Measurements from ENCODE around the gene DHRS11. TPM values are rescaled to one million over a fixed set of nuclear protein-coding genes. Genes with fewer than 3 reads are reported as not detected.

DHRS11 gene
- total and polyA plus RNA-seq, 10 of the 15 experiments (the other 5 are each of a cell fraction or from before 2014, with no cell fraction given), result 3.4 to 23.0 (median 14.5) TPM

- no peak for TF ChIP-seq PAX8 (IDR thresholded peaks at IDR 0.05)
- no peaks in the 10 kb centered on the region for H3K79me2 ChIP-seq (ENCODE audit: control insufficient read depth, insufficient read depth, low read length)
- no peaks in the 10 kb centered on the region for H3K9me3 ChIP-seq (replicated peaks; ENCODE audit: control insufficient read depth, insufficient read depth, low read length)
- ChIA-PET RAD21 (ENCODE audit: unreplicated experiment) (interaction anchor here (3.7 kb wide), 1 partner anchor 7 kb away, joined by 18 read pairs; the partner anchor contains the start of gene MRM1), POLR2A (interaction anchor here (0.5 to 2.7 kb wide), 3 partner anchors 8 to 1750 kb away, joined by 4 to 15 read pairs (median 4); partner anchors contain the start of gene MRM1), SMC1A (ENCODE audit: uncharacterized antibody, unreplicated experiment) (interaction anchor here (2.5 to 2.8 kb wide), 2 partner anchors 8 to 44 kb away, joined by 7 to 15 read pairs; partner anchors contain the start of gene MRM1), CTCF (interaction anchor here (0.8 to 1.7 kb wide), 2 partner anchors 9 to 641 kb away, joined by 3 to 4 read pairs; no protein-coding TSS in a partner anchor)
- no peak overlapping the region for H2AFZ ChIP-seq (ENCODE audit: control insufficient read depth, low read depth, low read length)
- in situ Hi-C loops (cut with MboI), result no loop called here
- no peaks in the 10 kb centered on the region; a peak in 1 of 4 replicates for H3K36me3 ChIP-seq (ENCODE audit: control insufficient read depth in 2 of 2, insufficient read depth in 2 of 2, low read length in 1 of 2)
- H3K9ac ChIP-seq (ENCODE audit: control insufficient read depth, insufficient read depth, low read length), result no peak overlapping the region
- FAIRE-seq (no peak), ATAC-seq (no peak), DNase-seq (ENCODE audit: low read depth, low spot score) (no peak)
- no TSS peak for BruUV-seq (replicated peaks)
- no peaks in the 10 kb centered on the region for H4K20me1 ChIP-seq (ENCODE audit: control insufficient read depth, insufficient read depth)
- no peaks in the 10 kb centered on the region for H3K27me3 ChIP-seq (replicated peaks in 1 of 2; ENCODE audit: control insufficient read depth in 2 of 2, insufficient read depth in 2 of 2, low read length in 1 of 2)
- intact Hi-C loops (cut with micrococcal nuclease; ENCODE audit: unreplicated experiment), result no loop called here
- peaks cover 16% of the 10 kb centered on the region for H3K4me1 ChIP-seq (ENCODE audit: control insufficient read depth, insufficient read depth, low read length)
- H3K4me2 ChIP-seq (ENCODE audit: control insufficient read depth, insufficient read depth), result no peak overlapping the region
- WGBS (ENCODE audit: insufficient coverage, insufficient replicate concordance, low lambda C conversion rate, missing lambda C conversion rate), result 77% methylated on average over 13 of the region's 13 CpGs
- no peak overlapping the region for H3K4me3 ChIP-seq
- no peak overlapping the region for H3K27ac ChIP-seq (ENCODE audit: control insufficient read depth, insufficient read depth)
Observed at GRCh38 chr17:36594626-36595401, 3.1 kb downstream of the DHRS11 start.

GRCh38 chr17:36597226-36597625 lies 5.5 kb downstream of the DHRS11 start:
- POLR2A ChIA-PET, result no interaction called here

More at GRCh38 chr17:36597226-36597625, 5.5 kb downstream of the DHRS11 start:
- ATAC-seq (no peak), DNase-seq (ENCODE audit: low read depth, low spot score) (no peak), FAIRE-seq (no peak)
- ChIA-PET CTCF (no interaction called here), RAD21 (ENCODE audit: unreplicated experiment) (no interaction called here), SMC1A (ENCODE audit: uncharacterized antibody, unreplicated experiment) (no interaction called here)
- Histone ChIP-seq H3K4me2 (ENCODE audit: control insufficient read depth, insufficient read depth) (no peak overlapping the region), H3K36me3 (ENCODE audit: control insufficient read depth in 2 of 2, insufficient read depth in 2 of 2, low read length in 1 of 2) (no peaks in the 10 kb centered on the region), H3K27ac (ENCODE audit: control insufficient read depth, insufficient read depth) (no peak overlapping the region), H3K27me3 (replicated peaks in 1 of 2; ENCODE audit: control insufficient read depth in 2 of 2, insufficient read depth in 2 of 2, low read length in 1 of 2) (no peaks in the 10 kb centered on the region), H3K9ac (ENCODE audit: control insufficient read depth, insufficient read depth, low read length) (no peak overlapping the region), H2AFZ (ENCODE audit: control insufficient read depth, low read depth, low read length) (no peak overlapping the region), H3K9me3 (replicated peaks; ENCODE audit: control insufficient read depth, insufficient read depth, low read length) (no peaks in the 10 kb centered on the region), H3K79me2 (ENCODE audit: control insufficient read depth, insufficient read depth, low read length) (peaks cover 9% of the 10 kb centered on the region), H3K4me3 (no peak overlapping the region), H4K20me1 (ENCODE audit: control insufficient read depth, insufficient read depth) (no peaks in the 10 kb centered on the region), H3K4me1 (ENCODE audit: control insufficient read depth, insufficient read depth, low read length) (peaks cover 20% of the 10 kb centered on the region)
- intact Hi-C loops (cut with micrococcal nuclease; ENCODE audit: unreplicated experiment), result no loop called here
- in situ Hi-C loops (cut with MboI), result no loop called here
- 82% methylated on average over 6 of the region's 6 CpGs for WGBS (ENCODE audit: insufficient coverage, insufficient replicate concordance, low lambda C conversion rate, missing lambda C conversion rate)
- BruUV-seq (replicated peaks), result no TSS peak
- TF ChIP-seq STAT1 (conservative IDR thresholded peaks at IDR 0.05), result no peak
- no peak for TF ChIP-seq CTCF (IDR thresholded peaks at IDR 0.05 in 2 of 3, conservative IDR thresholded peaks at IDR 0.05 in 1 of 3; ENCODE audit: control insufficient read depth in 2 of 3, extremely low read depth in 1 of 3, insufficient read depth in 1 of 3, low read depth in 3 of 3, low read length in 3 of 3)
- TF ChIP-seq CBFB (IDR thresholded peaks at IDR 0.05; ENCODE audit: low read depth), result no peak
